GM12875 (cell line): ENCODE measurements around the gene ZEB2.

ENCODE experiments used
- H3K4me3 ChIP-seq: one replicate; pipeline ENCODE4 v1.5.1; 2011; ENCODE audit warnings: low read depth, low read length, control low read depth
- TF ChIP-seq, protein P1 (sequence below): IDR thresholded peaks from 2 replicates; pipeline ENCODE4 v1.5.1; 2011; ENCODE audit warnings: low read depth, mild to moderate bottlenecking, control low read depth, inconsistent platforms, low read length, moderate library complexity, borderline replicate concordance; ENCODE audit not compliant: insufficient read depth

Gene ZEB2

DNA sequence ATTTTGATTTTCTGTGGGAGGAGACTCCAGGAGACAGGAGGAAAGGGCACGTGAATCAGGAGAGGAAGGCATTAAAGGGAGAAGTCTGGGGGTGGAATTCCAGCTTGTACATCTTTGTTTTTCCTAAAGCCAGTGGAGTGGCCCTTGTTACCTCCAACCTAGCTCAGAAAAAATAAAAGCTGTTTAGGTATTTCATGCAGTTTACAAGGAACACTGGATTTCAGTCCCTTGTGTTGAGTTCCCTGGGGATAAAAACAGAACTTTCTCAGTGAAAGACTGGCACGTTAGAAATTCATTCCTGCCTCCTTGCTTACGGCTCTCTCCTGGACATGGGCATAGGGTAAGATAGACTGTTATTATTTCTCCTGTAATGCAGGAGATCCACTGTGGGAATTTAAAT, 170.2 kb downstream of the ZEB2 start:
- TF ChIP-seq, protein P1, sequence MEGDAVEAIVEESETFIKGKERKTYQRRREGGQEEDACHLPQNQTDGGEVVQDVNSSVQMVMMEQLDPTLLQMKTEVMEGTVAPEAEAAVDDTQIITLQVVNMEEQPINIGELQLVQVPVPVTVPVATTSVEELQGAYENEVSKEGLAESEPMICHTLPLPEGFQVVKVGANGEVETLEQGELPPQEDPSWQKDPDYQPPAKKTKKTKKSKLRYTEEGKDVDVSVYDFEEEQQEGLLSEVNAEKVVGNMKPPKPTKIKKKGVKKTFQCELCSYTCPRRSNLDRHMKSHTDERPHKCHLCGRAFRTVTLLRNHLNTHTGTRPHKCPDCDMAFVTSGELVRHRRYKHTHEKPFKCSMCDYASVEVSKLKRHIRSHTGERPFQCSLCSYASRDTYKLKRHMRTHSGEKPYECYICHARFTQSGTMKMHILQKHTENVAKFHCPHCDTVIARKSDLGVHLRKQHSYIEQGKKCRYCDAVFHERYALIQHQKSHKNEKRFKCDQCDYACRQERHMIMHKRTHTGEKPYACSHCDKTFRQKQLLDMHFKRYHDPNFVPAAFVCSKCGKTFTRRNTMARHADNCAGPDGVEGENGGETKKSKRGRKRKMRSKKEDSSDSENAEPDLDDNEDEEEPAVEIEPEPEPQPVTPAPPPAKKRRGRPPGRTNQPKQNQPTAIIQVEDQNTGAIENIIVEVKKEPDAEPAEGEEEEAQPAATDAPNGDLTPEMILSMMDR, result no peak
- no peak overlapping the region for H3K4me3 ChIP-seq

DNA sequence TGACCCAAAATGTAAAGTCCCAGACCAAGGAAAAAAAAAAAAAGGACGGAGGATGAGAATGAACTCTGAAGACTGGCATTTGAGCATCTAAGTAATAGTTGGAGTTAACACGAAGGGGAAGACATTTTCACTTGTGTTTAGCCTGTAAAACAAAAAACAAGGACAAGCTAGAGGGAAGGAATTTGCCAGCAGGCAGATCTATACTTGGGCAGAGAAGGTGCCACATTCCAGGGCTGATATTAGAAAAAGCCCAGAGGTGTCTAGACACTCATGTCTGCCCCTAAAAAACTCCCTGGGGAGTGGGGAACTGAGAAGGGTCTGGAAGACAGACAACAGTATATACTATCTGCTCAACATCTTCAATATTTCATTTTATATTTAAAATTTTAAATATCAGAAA, 171.1 kb downstream of the ZEB2 start:
- TF ChIP-seq, protein P1, result no peak
- no peak overlapping the region for H3K4me3 ChIP-seq

GRCh38 chr2:144346229-144346628, 173.7 kb downstream of the ZEB2 start:
- TF ChIP-seq, protein P1, result no peak
- H3K4me3 ChIP-seq, result no peak overlapping the region

DNA sequence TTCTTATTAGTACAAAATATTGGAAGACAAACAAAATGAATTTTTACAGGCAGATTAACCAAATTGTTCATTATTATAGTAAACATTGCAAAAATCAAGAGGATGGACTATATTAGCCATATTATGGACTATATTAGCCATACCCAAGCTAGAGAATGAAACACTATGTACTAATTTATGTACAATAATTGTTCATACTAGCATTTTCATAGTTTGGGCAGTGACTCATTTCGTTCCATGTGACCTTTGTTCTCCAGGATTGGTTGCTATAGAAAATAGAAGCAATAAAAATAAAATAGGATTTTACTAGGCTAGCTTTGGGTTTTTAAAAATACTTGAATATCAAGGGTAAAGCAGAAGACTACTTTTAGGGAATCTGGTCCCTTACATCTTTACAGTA, 176.8 kb downstream of the ZEB2 start:
- H3K4me3 ChIP-seq, result no peak overlapping the region
- TF ChIP-seq, protein P1, result no peak

DNA sequence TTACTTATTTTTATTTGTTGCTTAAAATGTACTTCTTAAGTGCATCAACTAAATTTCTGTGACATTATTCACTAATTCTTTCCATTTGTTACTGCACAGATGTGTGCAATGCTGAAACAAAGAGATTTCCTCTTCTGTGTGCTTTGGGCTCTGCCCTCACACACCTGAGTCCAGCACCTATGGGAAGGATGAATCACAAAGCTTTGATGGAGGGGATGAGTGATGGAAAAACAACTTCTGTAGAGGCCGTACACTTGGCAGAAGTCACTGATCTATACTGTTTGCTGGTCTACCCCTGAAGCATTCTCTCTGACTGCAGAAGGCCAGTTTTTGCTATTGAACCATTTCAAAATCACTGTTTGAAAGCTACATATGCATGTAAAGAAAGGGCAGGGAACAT, 178.4 kb downstream of the ZEB2 start:
- TF ChIP-seq, protein P1, result no peak
- no peak overlapping the region for H3K4me3 ChIP-seq

DNA sequence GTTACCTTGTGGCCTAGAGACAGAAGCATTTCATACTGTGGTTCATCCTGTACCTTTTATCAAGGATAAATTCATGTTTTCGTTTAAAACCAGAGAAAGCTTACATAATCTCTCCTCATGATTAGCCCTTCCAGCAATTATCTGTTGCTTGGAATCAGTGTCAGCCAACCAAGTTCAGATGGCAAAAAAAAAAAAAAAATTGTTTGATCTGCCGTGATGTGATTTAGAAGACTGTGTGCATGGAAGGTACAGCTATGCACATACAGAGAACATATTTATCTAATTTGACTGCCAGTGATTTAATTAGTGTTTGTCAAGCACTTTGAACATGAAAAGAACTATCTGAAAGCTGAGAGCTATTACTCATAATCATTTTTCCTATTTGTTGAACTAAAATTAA, 180.9 kb downstream of the ZEB2 start:
- no peak overlapping the region for H3K4me3 ChIP-seq
- TF ChIP-seq, protein P1, result no peak

DNA sequence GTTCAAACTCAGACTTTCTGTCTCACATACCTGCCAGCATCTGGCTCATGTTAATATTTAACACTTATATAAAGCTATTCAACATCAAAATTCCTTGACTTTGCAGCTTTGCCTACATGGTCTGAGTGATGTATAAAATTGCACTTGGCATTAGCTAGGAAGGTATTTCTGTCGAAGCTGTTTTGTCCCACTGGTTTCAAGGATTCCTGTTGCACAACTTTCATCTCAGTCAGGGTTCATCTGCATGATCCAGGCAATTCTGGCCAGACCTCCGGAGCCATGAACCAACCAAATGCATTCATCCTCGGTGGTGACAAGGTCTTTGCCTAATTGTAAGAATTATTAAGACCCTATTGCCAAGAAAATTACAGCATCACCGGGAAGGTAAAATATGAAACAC, 185.4 kb downstream of the ZEB2 start:
- TF ChIP-seq, protein P1, result no peak
- no peak overlapping the region for H3K4me3 ChIP-seq
